Liver (tissue), 9 donors: Measurements from ENCODE around the gene COL24A1. TPM values are rescaled to one million over a fixed set of nuclear protein-coding genes. Genes with fewer than 3 reads are reported as not detected.

ENCODE experiments used
- DNase-seq: peaks from one replicate; pipeline ENCODE4 v3.0.0-alpha.2; 2017; ENCODE audit warnings: low spot score
- H3K27ac ChIP-seq, 2 donors: one replicate each; pipeline ENCODE4 v1.7.0; 2013; ENCODE audit warnings: inconsistent platforms in 2 of 2, low read length in 2 of 2, control low read depth in 1 of 2, low read depth in 1 of 2, mild to moderate bottlenecking in 1 of 2
- H3K27me3 ChIP-seq, 4 donors: one replicate each; pipeline versions ENCODE4 v1.6.1 to v1.7.0; 2013; ENCODE audit warnings: low read length in 3 of 4, inconsistent platforms in 1 of 4, mild to moderate bottlenecking in 1 of 4, moderate library complexity in 1 of 4; ENCODE audit not compliant: control insufficient read depth in 4 of 4, insufficient read depth in 4 of 4
- H3K36me3 ChIP-seq, 4 donors: one replicate each; pipeline versions ENCODE4 v1.6.1 to v1.7.0; 2013; ENCODE audit warnings: low read length in 3 of 4, mild to moderate bottlenecking in 3 of 4, low read depth in 1 of 4, moderate library complexity in 1 of 4; ENCODE audit not compliant: control insufficient read depth in 4 of 4, insufficient read depth in 3 of 4
- H3K4me1 ChIP-seq, 4 donors: one replicate each; pipeline versions ENCODE4 v1.6.1 to v1.7.0; 2013; ENCODE audit warnings: low read length in 3 of 4, mild to moderate bottlenecking in 3 of 4, moderate library complexity in 1 of 4; ENCODE audit not compliant: control insufficient read depth in 4 of 4, insufficient read depth in 4 of 4
- H3K4me3 ChIP-seq, 3 donors: one replicate each; pipeline versions ENCODE4 v1.6.1 to v1.7.0; 2013; ENCODE audit warnings: low read length in 3 of 3, control low read depth in 1 of 3, low read depth in 1 of 3, mild to moderate bottlenecking in 1 of 3
- H3K9ac ChIP-seq, 2 donors: one replicate each; pipeline ENCODE4 v1.7.0; 2013; ENCODE audit warnings: low read length in 2 of 2, mild to moderate bottlenecking in 2 of 2, moderate library complexity in 2 of 2, control low read depth in 1 of 2, low read depth in 1 of 2
- H3K9me3 ChIP-seq, 4 donors: one replicate each; pipeline versions ENCODE4 v1.6.1 to v1.7.0; 2013; ENCODE audit warnings: low read length in 3 of 4; ENCODE audit not compliant: control insufficient read depth in 4 of 4
- ATF3 ChIP-seq: IDR thresholded peaks from 2 replicates; pipeline ENCODE4 v1.6.1; 2016; ENCODE audit warnings: antibody characterized with exemption
- CTCF ChIP-seq: fragments of 150-350 bp; IDR thresholded peaks from 2 replicates; pipeline ENCODE4 v1.5.1; 2017; ENCODE audit warnings: improper control_type of control experiment, low read depth, low read length; ENCODE audit not compliant: missing input control
- FOXA1 ChIP-seq: IDR thresholded peaks from 2 replicates; pipeline ENCODE4 v1.6.1; 2016; ENCODE audit warnings: antibody characterized with exemption
- FOXA2 ChIP-seq: IDR thresholded peaks from 2 replicates; pipeline ENCODE4 v1.6.1; 2016; ENCODE audit warnings: antibody characterized with exemption
- HNF4G ChIP-seq: IDR thresholded peaks from 2 replicates; pipeline ENCODE4 v1.6.1; 2016; ENCODE audit warnings: antibody characterized with exemption
- JUND ChIP-seq, 2 donors: IDR thresholded peaks; 2 replicates each; pipeline ENCODE4 v1.6.1; 2016; ENCODE audit warnings: antibody characterized with exemption in 2 of 2
- NR2F2 ChIP-seq: IDR thresholded peaks from 2 replicates; pipeline ENCODE4 v1.6.1; 2016; ENCODE audit warnings: antibody characterized with exemption
- REST ChIP-seq: IDR thresholded peaks from 2 replicates; pipeline ENCODE4 v1.6.1; 2016; ENCODE audit warnings: antibody characterized with exemption, mild to moderate bottlenecking
- RXRA ChIP-seq, 2 donors: IDR thresholded peaks; 2 replicates each; pipeline ENCODE4 v1.6.1; 2017 to 2018; ENCODE audit warnings: antibody characterized with exemption in 2 of 2, mild to moderate bottlenecking in 1 of 2
- SP1 ChIP-seq: IDR thresholded peaks from 2 replicates; pipeline ENCODE4 v1.6.1; 2018; ENCODE audit warnings: antibody characterized with exemption, mild to moderate bottlenecking
- TAF1 ChIP-seq: conservative IDR thresholded peaks from 2 replicates; pipeline ENCODE4 v1.6.1; 2016; ENCODE audit warnings: antibody characterized with exemption, mild to moderate bottlenecking
- YY1 ChIP-seq: IDR thresholded peaks from 2 replicates; pipeline ENCODE4 v1.6.1; 2016; ENCODE audit warnings: antibody characterized with exemption, mild to moderate bottlenecking
- ZBTB33 ChIP-seq: IDR thresholded peaks from 2 replicates; pipeline ENCODE4 v1.6.1; 2016; ENCODE audit warnings: antibody characterized with exemption
- WGBS: extraction: QIAGEN DNeasy Blood & Tissue Kit; methylation state at CpG from one replicate; pipeline ENCODE4 v1.1.7; 2013; 5-methylcytosine and 5-hydroxymethylcytosine counted together
- polyA plus RNA-seq, 2 donors: library from polyadenylated mRNA; stranded (reverse) in 1 of 2; unstranded in 1 of 2; fragments of 200-250 nt in 1 of 2; fragments of >200 nt in 1 of 2; fragmentation: Nextera tagmentation in 1 of 2; extraction: Ambion mirVana in 1 of 2; gene quantifications; one replicate each; pipeline versions ENCODE4 v1.2.1 to v1.2.3, GENCODE V29; 2013 to 2015
- total RNA-seq, 2 donors: library from RNA; depleted of rRNA; stranded (reverse); fragments of >200 nt; gene quantifications; one replicate each; pipeline ENCODE4 v1.2.3, GENCODE V29; 2014
- TF ChIP-seq, protein P1 (sequence below): IDR thresholded peaks from 2 replicates; pipeline ENCODE4 v1.6.1; 2016; ENCODE audit warnings: antibody characterized with exemption
- donor health status: healthy.
- donor health status: healthy.
- donor health status: healthy.
- donor health status: healthy.
- donor health status: healthy.

The COL24A1 gene
- total and polyA plus RNA-seq, 4 donors, result under 0.01 to 0.28 (median 0.01) TPM; not detected in 1

DNA sequence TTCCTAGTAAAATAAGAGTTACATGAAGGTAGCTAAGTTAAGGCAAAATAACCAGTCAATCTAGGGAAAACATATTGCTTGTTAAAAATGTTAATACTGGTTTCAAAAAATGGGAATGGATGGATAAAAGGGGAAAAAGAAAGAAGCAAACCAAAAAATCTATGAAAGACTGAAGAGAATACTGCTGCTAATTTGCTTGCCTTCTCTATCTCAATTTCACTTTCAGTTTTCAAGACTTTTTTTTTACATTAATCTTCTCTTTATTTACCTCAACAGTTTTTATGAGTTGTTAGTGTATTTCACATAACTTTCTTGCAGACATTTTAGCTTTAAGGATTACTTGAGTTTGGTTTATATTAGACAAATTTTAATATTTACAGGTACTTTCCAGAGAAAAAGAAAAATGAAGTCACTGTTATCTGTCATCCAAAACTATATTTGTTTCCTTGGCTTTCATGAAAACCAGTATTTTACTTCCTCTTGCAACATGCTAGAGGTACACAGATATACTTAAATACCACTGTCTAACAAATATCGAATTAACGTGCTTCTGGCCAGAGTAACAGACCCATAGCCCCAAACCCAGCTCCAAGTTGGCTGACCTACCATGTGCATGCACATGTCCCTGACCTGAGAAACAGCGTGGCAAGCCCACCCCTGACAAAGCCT, 70.7 kb downstream of the COL24A1 start:
- Histone ChIP-seq H3K9me3 (no peaks in the 10 kb centered on the region), H3K27me3 (no peaks in the 10 kb centered on the region), H3K4me3 (no peak overlapping the region), H3K36me3 (no peaks in the 10 kb centered on the region), H3K27ac (no peak overlapping the region), H3K9ac (no peak overlapping the region), H3K4me1 (no peaks in the 10 kb centered on the region)
- TF ChIP-seq FOXA2 (no peak), RXRA (IDR thresholded peaks at IDR 0.05) (no peak)
- TF ChIP-seq, protein P1, sequence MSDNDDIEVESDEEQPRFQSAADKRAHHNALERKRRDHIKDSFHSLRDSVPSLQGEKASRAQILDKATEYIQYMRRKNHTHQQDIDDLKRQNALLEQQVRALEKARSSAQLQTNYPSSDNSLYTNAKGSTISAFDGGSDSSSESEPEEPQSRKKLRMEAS, result no peak
- 71% methylated on average over 3 of the region's 3 CpGs for WGBS
- DNase-seq, result no peak

DNA sequence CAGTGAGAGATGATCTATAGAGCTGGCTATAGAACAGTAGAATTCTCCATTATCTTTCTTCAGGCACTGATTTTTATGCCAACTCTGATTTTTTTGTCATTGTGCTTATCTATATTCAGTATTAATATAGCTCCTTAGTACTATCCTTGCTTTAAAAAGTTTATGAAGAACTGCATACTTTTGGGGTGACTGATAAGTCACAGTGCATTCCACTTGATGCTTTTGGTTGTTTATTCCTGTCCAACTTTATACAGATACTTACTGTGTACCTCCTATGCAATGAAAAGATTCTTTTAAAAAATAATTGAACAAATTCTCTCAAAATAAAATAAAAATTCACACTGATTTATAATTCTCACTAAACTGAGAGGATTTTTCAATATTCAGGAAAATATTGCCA, 71.6 kb downstream of the COL24A1 start:
- DNase-seq, result no peak
- no peaks in the 10 kb centered on the region for H3K36me3 ChIP-seq
- no peak overlapping the region for H3K27ac ChIP-seq
- TF ChIP-seq TAF1, result no peak
- no peak for TF ChIP-seq FOXA1
- TF ChIP-seq YY1, result no peak
- TF ChIP-seq FOXA2, result no peak
- TF ChIP-seq REST, result no peak
- no peak for TF ChIP-seq NR2F2
- TF ChIP-seq SP1, result no peak
- TF ChIP-seq, protein P1, result no peak
- TF ChIP-seq RXRA (IDR thresholded peaks at IDR 0.05), result no peak
- no peak for TF ChIP-seq CTCF
- no peak for TF ChIP-seq HNF4G
- no peak for TF ChIP-seq ATF3
- TF ChIP-seq JUND (IDR thresholded peaks at IDR 0.05), result no peak
- TF ChIP-seq ZBTB33, result no peak
- no peaks in the 10 kb centered on the region for H3K9me3 ChIP-seq
- H3K9ac ChIP-seq, result no peak overlapping the region
- no peaks in the 10 kb centered on the region for H3K27me3 ChIP-seq
- H3K4me1 ChIP-seq, result no peaks in the 10 kb centered on the region
- H3K4me3 ChIP-seq, result no peak overlapping the region
